GM19025 (cell line): ENCODE results near the gene RBM18.

Experiments used
- ATAC-seq: cut with Tn5 transposase; IDR thresholded peaks from one replicate; pipeline ENCODE4 v1.9.1; 2021; ENCODE audit warnings: mild to moderate bottlenecking, low read depth, moderate library complexity; ENCODE audit not compliant: unreplicated experiment

Gene RBM18

GRCh38 chr9:122262073-122262472 lies 2.6 kb downstream of the RBM18 start:
- ATAC-seq = no peak

GRCh38 chr9:122261469-122261881 lies 3.2 kb downstream of the RBM18 start:
- no peak for ATAC-seq

- ATAC-seq = no peak
Measured at GRCh38 chr9:122258886-122259415, 5.7 kb downstream of the RBM18 start.

GRCh38 chr9:122256206-122256605 lies 8.4 kb downstream of the RBM18 start:
- ATAC-seq = no peak

GRCh38 chr9:122254761-122255160 lies 9.9 kb downstream of the RBM18 start:
- no peak for ATAC-seq

GRCh38 chr9:122252796-122253195 lies 11.8 kb downstream of the RBM18 start:
- no peak for ATAC-seq

DNA sequence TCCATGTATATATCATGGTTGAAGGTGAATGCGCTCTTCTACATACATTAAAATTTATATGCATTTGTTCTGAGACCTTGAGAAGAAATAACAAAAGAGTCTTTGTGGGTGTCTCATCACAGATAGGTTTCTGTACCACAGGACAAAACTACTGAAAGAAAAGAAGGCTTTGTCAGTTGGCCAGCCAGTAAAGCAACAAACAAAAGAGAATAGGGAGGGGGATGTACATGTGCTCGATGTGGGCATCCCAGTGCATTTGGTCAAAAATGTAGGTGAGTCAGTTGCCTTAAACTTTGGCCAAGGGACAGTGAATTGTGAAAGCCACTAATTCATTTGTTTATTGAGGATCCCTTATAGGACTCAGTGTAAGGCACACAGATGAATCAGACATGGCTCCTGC lies 13.3 kb downstream of the RBM18 start:
- no peak for ATAC-seq

DNA sequence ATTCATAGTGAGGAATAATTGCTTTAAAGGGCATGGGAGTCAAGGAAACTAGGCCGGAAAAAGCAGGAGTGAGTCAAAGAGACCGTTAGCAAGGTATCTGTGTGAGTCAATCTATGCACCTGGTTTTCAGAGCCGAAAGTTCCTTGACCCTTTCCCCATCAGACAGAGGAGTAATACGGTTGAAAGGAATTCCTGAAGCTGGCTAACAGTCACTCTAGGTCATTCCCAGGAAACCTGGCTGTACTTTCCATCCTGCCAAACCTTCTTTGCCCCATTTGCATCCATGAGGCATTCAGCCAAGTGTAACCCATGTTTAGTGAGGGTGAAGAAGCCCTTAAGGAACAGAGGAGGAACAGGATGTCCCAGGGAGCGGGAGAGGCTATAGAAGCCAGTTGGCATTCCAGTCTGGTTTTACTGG lies 16.2 kb downstream of the RBM18 start:
- no peak for ATAC-seq

DNA sequence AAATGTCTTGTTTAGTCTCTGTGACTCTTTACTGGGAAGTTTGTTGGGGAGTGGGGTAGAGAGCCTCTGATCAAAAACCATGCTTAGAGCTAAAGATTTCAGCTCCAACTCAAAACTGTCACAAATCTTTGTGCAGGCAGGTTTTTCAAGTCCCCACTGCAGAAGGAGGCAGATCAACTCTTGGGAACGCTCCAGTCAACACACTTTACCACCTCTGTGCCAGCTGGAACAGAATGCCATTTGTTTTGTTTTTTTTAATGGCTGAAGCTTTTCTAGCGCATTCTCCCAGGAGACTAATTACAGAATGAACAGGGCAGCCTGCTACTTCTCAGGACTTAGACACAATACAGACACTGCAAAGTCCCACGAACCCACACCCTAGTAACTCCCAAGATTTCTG lies 18.0 kb downstream of the RBM18 start:
- ATAC-seq = no peak

DNA sequence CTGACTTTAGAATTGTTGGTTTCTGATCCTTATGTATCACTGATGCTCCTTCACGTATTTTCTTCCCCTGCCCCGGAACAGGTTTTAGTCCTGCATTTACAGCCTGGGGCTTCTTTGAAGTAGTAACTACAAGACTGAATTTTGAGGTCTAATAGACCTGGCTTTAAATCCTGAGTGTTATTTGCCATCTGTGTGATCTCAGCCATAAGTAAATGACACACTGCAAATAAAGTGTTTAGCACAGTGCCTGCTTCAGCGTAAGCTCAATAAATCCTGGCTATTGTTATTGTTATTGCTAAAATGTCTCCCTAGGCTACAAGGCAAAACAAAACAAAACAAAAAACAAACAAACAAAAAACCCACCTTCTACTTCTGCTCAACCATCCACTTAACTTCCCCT lies 20.3 kb downstream of the RBM18 start:
- no peak for ATAC-seq

DNA sequence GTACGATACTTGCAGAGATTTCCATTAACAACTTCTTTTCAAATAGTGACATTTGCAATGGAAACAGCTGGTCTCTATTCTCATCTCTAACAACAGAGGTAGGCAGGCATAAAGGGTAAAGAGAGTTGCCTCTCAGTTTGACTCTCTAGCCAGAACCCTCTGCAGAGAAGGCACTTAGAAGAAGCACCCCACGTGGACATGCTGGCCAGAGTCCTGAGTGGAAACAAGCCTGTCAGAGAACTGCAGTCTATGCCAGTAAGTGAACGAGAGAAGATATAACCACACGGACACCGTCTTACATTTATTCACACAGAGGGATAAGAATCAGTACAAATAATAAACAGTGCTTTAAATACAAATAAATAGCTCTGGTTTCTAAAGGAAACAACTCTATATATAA lies 24.9 kb downstream of the RBM18 start:
- ATAC-seq = no peak

GRCh38 chr9:122236681-122237080 lies 28.0 kb downstream of the RBM18 start:
- ATAC-seq = no peak

GRCh38 chr9:122234022-122234748 lies 30.5 kb downstream of the RBM18 start:
- ATAC-seq = no peak

DNA sequence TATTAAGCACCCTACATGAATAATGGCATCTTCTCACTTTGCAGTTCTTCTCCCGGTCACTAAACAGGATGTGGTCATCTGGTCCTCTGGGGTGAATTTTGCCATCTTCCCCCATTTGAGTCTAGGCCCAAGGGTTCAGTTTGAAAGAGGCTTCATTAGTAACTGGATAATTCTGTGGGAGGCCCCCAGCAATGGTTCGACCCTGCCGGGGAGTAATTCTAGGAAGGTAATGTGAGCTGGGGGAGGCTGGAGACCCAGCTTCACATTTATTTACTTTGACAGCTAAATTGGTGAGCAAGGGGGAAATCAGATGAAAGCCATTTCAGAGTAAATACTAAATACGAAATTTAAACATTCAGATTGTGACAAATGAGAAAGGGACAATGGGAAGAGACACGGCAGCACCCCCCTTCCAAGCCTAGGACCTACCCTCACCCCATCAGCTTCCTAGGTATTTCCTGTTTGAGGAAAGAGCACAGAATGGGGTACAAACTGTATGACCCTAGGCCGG lies 31.8 kb downstream of the RBM18 start:
- no peak for ATAC-seq

- ATAC-seq = no peak
Measured at GRCh38 chr9:122229485-122229837, 35.2 kb downstream of the RBM18 start.

GRCh38 chr9:122228568-122229484 lies 35.8 kb downstream of the RBM18 start, which contains the start of gene LHX6:
TSS of gene LHX6 (minus strand) at chr9:122228957. CDS start at chr9:122228740, 217 bp downstream.
- no peak for ATAC-seq

DNA sequence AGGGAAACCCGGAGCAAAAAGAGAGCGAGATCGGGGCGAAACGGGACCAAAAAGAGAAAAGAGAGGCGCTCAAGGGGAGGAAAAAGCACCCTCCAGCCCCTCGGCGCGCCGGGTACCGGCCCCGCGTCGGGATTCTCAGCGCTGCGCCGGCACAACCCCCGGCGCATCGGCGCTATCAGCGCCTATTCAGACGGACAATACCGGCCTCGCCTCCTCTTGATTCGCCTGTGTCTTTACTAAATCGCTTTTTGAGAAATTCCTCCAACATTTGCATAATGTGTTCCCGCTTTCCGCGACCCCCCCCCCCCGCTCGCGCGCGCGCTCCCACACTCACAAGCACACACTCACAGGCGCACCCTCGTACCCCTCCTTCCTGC lies 36.5 kb downstream of the RBM18 start:
- ATAC-seq = no peak

DNA sequence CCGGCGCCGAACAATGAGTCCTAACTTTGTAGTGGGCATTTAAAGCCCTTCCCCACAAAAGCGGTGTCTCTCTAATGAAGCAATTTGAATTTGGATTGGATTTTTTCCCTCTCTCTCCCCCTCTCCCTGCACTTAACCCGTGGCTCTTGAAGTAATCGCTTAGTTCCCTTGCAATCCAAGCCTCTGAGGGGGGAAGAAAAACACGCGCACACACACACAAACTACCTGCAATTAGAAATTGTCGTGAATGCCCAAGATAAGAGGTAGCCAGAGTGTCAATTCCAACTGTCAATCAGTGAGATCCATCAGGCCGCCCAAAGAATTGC lies 37.1 kb downstream of the RBM18 start:
- no peak for ATAC-seq

GRCh38 chr9:122226758-122227574 lies 37.7 kb downstream of the RBM18 start:
- no peak for ATAC-seq

GRCh38 chr9:122226142-122226757 lies 38.4 kb downstream of the RBM18 start:
- ATAC-seq = no peak
